Activated naive CD4-positive, alpha-beta T cell treated with anti-CD3 and anti-CD28 coated beads for 36 hours (primary cell): ENCODE data around the gene TMEM145. TPM values are rescaled to one million over a fixed set of nuclear protein-coding genes. Genes with fewer than 3 reads are reported as not detected.
A peak's percentile ranks its signal among the peaks of the same experiment; 100 is the strongest.
"Not testable (repeated sequence)": the region's sequence is repeated elsewhere in the genome, so short reads cannot be mapped to it uniquely, and the experiment has no call there.

Source experiments
- CTCF ChIA-PET: fragments of 350-600 bp; sonication (Branson Sonifier 250); formaldehyde crosslinking; loops from one replicate; lab custom pipeline; 2021; ENCODE audit warnings: antibody characterized with exemption; lab: Charles Lee
- DNase-seq: peaks from one replicate; pipeline ENCODE4 v3.0.0-alpha.2; 2020
- H3K27ac Mint-ChIP-seq: one replicate; pipeline ENCODE4 v1.8.0; 2021; ENCODE audit warnings: mild to moderate bottlenecking, mixed read lengths
- H3K27me3 Mint-ChIP-seq: one replicate; pipeline ENCODE4 v1.8.0; 2021; ENCODE audit warnings: low read depth, mixed read lengths
- H3K36me3 Mint-ChIP-seq: one replicate; pipeline ENCODE4 v1.8.0; 2021; ENCODE audit warnings: low read depth, mixed read lengths
- H3K4me1 Mint-ChIP-seq: one replicate; pipeline ENCODE4 v1.8.0; 2021; ENCODE audit warnings: low read depth, mixed read lengths
- H3K4me3 Mint-ChIP-seq: one replicate; pipeline ENCODE4 v1.8.0; 2021; ENCODE audit warnings: mild to moderate bottlenecking, moderate library complexity, mixed read lengths
- H3K9me3 Mint-ChIP-seq: one replicate; pipeline ENCODE4 v1.8.0; 2021; ENCODE audit warnings: mixed read lengths
- intact Hi-C: fragments of 100-400 bp; cut with micrococcal nuclease; formaldehyde crosslinking; loops from one replicate; pipeline ENCODE4 v1.15.1; 2023
- total RNA-seq, 2 experiments: library from RNA; stranded (reverse); gene quantifications; one replicate each; pipeline ENCODE4 v1.2.3, GENCODE V29; 2021

TMEM145 gene
- not detected for total RNA-seq

DNA sequence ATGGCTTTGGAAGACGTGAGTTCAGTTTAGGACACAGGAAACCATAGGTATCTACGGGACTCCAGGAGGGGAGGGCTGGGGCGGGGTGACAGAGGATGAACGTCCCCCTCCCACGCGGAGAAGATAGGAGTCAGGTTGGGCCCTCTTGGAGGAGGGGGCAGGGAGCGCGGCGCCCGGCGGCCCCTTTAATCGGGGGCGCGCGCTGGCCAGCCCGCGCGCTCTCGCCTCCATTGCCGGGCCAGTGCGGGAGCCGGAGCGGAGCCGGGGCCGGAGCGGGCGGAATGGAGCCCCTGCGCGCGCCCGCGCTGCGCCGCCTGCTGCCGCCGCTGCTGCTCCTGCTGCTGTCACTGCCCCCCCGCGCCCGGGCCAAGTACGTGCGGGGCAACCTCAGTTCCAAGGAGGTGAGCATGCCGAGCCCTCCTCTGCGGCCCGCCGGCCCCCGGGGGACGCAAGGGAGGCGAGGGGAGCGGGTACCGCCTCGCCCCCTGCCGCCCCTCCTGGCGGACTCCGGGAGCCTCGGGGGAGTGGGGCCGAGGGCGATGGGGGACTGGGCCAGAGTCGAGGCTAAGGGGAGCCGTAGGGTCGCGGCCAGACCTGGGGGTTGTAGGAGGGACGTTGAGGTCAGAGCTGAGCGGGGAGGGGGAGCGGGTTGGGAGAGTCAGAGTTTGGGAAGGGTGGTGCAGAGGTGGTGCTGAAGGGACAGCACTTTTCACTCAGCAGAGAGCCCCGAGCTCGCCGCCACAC, at the start of gene TMEM145:
TMEM145 (plus strand) TSS at position 214 of the 744 bp plus-strand sequence; CDS start at position 282, 68 bp downstream.
- peak; percentile 46 for DNase-seq
- H3K4me3 Mint-ChIP-seq, result peak within 1 kb of the TSS; percentile 56
- no peaks in the 10 kb centered on the region for H3K36me3 Mint-ChIP-seq
- intact Hi-C loops, result no loop called here
- no peaks in the 10 kb centered on the region for H3K9me3 Mint-ChIP-seq
- CTCF ChIA-PET, result no interaction called here
- H3K27me3 Mint-ChIP-seq, result peaks cover 24% of the 10 kb centered on the region
- no peak within 1 kb of the TSS for H3K27ac Mint-ChIP-seq
- peaks cover 9% of the 10 kb centered on the region for H3K4me1 Mint-ChIP-seq

DNA sequence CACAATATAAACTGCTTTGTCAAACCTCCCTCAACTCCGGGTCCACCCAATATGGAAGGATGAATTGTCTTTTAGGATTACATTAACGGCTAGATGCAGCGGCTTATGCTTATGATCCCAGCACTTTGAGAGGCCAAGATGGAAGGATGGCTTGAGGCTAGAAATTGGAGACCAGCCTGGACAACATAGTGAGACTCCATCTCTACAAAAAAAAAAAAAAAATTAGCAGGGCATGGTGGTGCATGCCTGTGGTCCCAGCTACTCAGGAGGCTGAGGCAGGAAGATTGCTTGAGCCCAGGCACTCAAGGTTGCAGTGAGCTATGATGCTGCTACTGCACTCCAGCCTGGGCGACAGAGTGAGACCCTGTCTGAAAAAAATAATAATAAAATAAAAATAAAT, 47.0 kb upstream of the TMEM145 start:
- CTCF ChIA-PET, H3K27me3 Mint-ChIP-seq, H3K27ac Mint-ChIP-seq, DNase-seq, H3K36me3 Mint-ChIP-seq, H3K9me3 Mint-ChIP-seq, H3K4me3 Mint-ChIP-seq, intact Hi-C loops: not testable (repeated sequence)
- peaks cover 22% of the 10 kb centered on the region for H3K4me1 Mint-ChIP-seq

DNA sequence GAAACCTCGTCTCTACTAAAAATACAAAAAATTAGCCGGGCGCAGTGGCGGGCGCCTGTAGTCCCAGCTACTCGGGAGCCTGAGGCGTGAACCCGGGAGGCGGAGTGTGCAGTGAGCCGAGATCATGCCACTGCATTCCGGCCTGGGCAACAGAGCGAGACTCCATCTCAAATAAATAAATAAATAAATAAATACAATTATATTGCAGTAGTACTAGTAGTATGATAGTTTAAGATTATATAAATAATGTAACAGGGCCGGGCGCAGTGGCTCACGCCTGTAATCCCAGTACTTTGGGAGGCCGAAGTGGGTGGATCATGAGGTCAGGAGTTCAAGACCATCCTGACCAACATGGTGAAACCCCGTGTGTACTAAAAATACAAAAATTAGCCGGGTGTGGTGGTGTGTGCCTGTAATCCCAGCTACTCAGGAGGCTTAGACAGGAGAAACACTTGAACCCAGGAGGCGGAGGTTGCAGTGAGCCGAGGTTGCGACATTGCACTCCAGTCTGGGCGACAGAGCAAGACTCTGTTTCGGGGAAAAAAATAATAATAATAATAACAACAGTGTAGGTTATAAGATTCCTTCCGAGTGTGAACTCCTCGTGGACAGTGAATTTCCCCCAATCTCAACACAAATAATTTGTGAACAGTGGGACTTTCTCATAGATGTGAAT, 46.0 kb upstream of the TMEM145 start:
- intact Hi-C loops, H3K27me3 Mint-ChIP-seq, H3K9me3 Mint-ChIP-seq, H3K27ac Mint-ChIP-seq, DNase-seq, H3K4me3 Mint-ChIP-seq, H3K36me3 Mint-ChIP-seq: not testable (repeated sequence)
- H3K4me1 Mint-ChIP-seq, result peaks cover 28% of the 10 kb centered on the region
- CTCF ChIA-PET, result interaction anchor here (0.9 kb wide), 1 partner anchor 12 kb away, joined by 3 read pairs; no protein-coding TSS in a partner anchor

DNA sequence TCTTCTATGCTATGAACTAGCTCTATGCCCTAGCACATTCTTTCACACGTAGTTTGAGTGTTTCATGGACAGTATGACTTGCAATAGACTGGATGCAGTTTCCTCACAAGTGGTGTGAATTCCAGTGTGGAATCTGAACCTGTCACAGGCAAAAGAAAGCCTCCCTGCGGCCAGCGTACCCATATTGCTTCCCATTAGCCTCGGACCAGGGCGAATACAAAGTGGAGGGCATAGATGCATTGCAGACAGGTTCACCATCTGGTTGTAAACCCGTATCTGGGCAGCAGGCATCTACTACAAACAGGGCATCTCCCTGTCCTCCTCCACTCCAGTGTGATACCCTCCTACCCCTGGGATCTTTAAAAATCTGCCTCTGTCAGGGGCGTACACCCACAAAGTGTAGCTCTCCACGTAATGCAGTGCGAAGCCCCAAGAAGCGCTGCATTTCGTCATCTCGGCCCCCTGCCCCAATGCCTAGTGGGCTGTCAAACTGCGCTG, 45.4 kb upstream of the TMEM145 start:
- no peaks in the 10 kb centered on the region for H3K27me3 Mint-ChIP-seq
- H3K27ac Mint-ChIP-seq, result no peak overlapping the region
- no peak for DNase-seq
- no peaks in the 10 kb centered on the region for H3K9me3 Mint-ChIP-seq
- peaks cover 7% of the 10 kb centered on the region for H3K36me3 Mint-ChIP-seq
- CTCF ChIA-PET, result interaction anchor here (0.9 kb wide), 1 partner anchor 11 kb away, joined by 3 read pairs; no protein-coding TSS in a partner anchor
- H3K4me3 Mint-ChIP-seq, result no peak overlapping the region
- peaks cover 28% of the 10 kb centered on the region for H3K4me1 Mint-ChIP-seq
- intact Hi-C loops, result loop anchor here (1.0 kb wide), 10 partner anchors 12 to 408 kb away; partner anchors contain the start of genes DEDD2, ERF, MEGF8 and PAFAH1B3

DNA sequence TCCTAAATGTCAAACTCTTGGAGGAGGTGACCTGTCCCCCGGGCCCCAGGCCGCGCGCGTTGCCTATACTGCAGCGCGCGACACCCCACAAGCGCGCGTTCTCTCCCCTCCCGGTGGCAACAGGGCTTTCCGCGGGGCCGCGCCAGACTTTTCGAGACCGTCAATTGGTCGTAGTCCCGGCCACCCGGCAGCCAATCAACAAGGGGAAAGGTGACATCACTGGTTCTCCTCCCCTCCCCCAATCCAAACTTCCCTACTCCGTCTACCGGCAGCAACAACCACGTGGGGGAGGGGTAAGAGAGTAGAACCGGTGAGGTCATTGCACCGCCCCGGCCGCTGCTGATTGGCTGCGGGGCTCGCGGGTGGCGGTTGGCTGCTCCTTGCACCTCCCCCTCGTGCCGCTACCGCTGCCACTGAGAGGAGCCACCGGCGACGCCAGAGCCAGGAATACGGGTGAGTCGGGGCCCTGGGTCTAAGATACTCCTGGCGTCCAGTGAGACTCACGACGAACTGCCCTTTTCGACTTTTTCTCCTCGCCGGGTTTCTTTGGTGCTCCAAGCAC, 44.9 kb upstream of the TMEM145 start:
- intact Hi-C loops, result loop anchor here (1.0 kb wide), 10 partner anchors 13 to 409 kb away; partner anchors contain the start of genes DEDD2, ERF, MEGF8 and PAFAH1B3
- CTCF ChIA-PET, result interaction anchor here (0.9 kb wide), 1 partner anchor 11 kb away, joined by 3 read pairs; no protein-coding TSS in a partner anchor
- Mint-ChIP-seq H3K36me3 (peaks cover 7% of the 10 kb centered on the region), H3K4me3 (no peak overlapping the region), H3K4me1 (peaks cover 28% of the 10 kb centered on the region), H3K27me3 (no peaks in the 10 kb centered on the region), H3K27ac (no peak overlapping the region), H3K9me3 (no peaks in the 10 kb centered on the region)
- peak; percentile 100 for DNase-seq

DNA sequence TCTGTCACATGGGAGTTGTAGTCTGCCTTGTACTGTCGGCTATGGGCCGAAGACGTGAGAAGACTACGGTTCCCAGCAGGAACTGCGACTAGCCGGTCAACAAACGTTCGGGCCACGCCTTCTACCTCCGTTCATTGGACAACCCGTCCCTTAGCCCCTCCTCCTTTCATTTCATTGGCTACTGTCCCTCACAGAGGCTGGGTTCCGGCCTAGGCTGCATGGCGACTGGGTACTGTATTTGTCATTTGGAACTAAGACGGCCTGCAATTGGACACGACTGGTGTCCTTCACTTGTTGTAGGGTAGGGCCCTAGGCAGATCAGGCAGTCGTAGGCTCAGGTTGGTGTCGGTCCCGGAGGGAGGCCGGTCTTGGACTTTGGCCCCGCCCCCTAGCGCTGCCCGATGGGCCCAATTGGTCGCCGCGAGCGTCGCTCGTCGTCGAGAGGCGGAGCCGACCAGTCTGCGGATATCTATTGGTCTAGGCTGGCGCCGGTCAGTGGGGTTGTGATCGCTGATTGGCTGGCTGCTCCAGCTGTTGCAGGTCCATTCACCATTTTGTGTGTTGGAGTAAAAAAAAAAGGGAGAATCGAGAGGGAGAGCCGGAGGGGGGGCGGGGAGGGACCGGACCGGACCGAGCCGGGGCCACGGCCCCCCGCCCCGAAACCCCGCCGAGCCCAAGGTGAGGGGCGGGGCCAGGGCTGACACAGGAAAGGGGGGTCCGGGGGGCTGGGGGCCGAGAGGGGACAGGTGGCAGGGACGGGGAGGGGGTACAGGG, 44.2 kb upstream of the TMEM145 start, which contains the start of gene CIC:
CIC (plus strand) TSS at position 549 of the 774 bp plus-strand sequence. CDS start 2,532 bp downstream, outside the sequence.
- DNase-seq, result peak; percentile 100
- intact Hi-C loops, result loop anchor here (1.0 kb wide), 10 partner anchors 14 to 410 kb away; partner anchors contain the start of genes DEDD2, ERF, MEGF8 and PAFAH1B3
- Mint-ChIP-seq H3K4me1 (peaks cover 30% of the 10 kb centered on the region), H3K4me3 (no peak within 1 kb of the TSS), H3K9me3 (no peaks in the 10 kb centered on the region), H3K27ac (peak within 1 kb of the TSS; percentile 99), H3K36me3 (peaks cover 10% of the 10 kb centered on the region), H3K27me3 (no peaks in the 10 kb centered on the region)
- CTCF ChIA-PET, result interaction anchor here (2.6 kb wide), 1 partner anchor 10 kb away, joined by 27 read pairs; no protein-coding TSS in a partner anchor

DNA sequence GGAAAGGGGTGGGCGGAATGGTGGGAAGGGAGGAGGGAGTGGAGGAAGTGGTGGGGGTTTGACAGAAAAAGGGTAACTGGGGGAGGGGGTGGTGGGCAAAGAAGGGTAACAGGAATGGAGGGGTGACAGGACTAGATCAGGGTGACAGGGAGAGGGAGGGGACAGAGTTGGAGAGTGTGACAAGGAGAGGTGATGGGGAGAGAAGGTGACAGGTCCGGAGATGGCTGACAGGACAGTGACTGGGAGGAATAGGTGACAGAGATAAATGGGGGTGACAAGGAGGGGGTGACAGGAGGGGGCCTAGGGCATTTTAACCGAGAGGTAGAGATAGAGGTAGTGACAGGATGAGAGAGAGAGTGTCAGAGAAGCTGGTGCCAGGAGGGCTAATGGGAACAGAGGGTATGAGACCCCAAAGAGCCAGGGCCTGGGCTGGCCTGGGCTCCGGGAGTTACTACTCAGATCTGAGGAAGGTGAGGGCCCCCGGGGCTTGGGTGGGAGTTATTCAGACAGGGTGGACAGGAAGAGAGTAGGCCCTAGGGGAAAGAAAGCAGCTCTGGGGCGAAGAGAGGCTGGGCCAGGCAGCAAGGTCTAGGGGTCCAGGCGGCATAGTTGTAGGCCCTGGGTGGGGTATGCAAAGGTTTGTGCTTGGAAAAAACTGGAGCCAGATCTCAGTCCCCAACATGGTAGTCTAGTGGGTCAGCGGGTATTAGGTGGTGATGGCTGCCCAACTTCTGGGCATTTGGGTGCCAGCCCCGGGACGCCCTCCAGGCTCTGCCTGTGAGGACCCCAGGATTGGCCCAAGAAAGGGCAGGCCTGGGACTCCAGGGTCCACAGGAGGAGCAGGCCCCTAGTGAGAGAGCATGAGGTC, 43.4 kb upstream of the TMEM145 start:
- Mint-ChIP-seq H3K4me3 (no peak overlapping the region), H3K27me3 (no peaks in the 10 kb centered on the region), H3K27ac (peak overlapping the region; percentile 99), H3K36me3 (peaks cover 10% of the 10 kb centered on the region), H3K4me1 (peaks cover 32% of the 10 kb centered on the region), H3K9me3 (no peaks in the 10 kb centered on the region)
- CTCF ChIA-PET, result interaction anchor here (1.4 to 2.6 kb wide), 3 partner anchors 10 to 161 kb away, joined by 4 to 27 read pairs (median 7); partner anchors contain the start of gene GSK3A
- intact Hi-C loops, result no loop called here
- peak; percentile 40 for DNase-seq

DNA sequence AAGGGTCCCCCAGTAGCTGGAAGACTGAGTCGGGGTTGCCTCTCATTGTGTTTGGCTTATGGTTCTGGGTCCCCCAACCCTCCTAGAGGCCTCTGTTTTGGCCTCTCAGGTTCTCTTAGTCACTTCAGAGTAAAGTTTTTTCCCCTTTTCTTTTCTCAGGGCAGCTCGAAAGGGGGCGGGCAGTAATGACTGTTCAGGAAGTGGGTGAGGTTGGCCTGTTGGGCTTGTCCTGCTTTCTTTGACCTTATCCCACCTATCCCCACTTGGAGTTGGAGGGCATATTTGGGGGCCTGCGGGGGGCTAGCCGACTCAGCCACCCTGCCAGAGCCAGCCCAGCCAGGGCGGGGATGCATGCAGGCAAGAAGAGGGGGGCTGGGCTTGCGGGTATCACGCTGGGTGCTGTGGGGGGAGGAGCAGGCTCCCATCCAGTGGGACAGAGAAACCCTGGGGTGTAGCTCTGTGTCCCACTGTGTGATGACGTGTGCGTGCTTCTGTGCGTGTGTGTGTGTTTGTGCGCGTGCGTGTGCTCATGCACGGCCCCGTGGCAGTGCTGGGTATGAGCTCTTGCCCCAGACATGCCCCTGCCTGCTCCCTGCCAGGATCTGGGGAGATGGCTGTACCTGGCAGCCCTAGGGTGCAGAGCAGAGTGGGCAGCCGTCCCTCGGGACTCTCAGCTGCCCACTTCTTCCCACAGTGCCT, 42.6 kb upstream of the TMEM145 start:
- Mint-ChIP-seq H3K4me1 (peaks cover 38% of the 10 kb centered on the region), H3K27ac (peak overlapping the region; percentile 99), H3K9me3 (no peaks in the 10 kb centered on the region), H3K4me3 (no peak overlapping the region), H3K36me3 (peaks cover 12% of the 10 kb centered on the region), H3K27me3 (no peaks in the 10 kb centered on the region)
- intact Hi-C loops, result no loop called here
- peak; percentile 80 for DNase-seq
- CTCF ChIA-PET, result interaction anchor here (1.1 to 2.6 kb wide), 4 partner anchors 9 to 162 kb away, joined by 3 to 27 read pairs (median 6); partner anchors contain the start of gene GSK3A

DNA sequence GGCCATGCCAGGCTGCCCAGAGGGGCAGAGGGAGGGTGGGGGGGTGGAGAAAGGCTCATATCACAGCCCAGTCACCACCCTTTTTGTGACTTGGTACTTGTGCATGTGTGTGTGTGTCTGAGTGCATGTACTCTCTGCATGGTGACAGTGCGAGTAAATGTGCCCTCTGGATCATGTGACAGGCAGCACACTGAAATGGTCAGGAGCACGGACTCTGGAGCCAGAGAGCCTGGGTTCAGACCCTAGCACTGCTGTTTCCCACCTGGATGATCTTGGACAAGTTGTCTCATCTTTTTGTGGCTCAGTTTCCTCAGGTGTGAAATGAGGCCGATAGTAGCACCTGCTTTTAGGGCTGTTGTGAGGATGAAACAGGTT, 42.1 kb upstream of the TMEM145 start:
- Mint-ChIP-seq H3K4me3 (no peak overlapping the region), H3K27me3 (no peaks in the 10 kb centered on the region), H3K4me1 (peaks cover 42% of the 10 kb centered on the region), H3K36me3 (peaks cover 13% of the 10 kb centered on the region), H3K9me3 (no peaks in the 10 kb centered on the region), H3K27ac (peak overlapping the region; percentile 99)
- CTCF ChIA-PET, result interaction anchor here (1.1 to 2.6 kb wide), 4 partner anchors 8 to 162 kb away, joined by 3 to 27 read pairs (median 6); partner anchors contain the start of gene GSK3A
- intact Hi-C loops, result no loop called here
- DNase-seq, result no peak

DNA sequence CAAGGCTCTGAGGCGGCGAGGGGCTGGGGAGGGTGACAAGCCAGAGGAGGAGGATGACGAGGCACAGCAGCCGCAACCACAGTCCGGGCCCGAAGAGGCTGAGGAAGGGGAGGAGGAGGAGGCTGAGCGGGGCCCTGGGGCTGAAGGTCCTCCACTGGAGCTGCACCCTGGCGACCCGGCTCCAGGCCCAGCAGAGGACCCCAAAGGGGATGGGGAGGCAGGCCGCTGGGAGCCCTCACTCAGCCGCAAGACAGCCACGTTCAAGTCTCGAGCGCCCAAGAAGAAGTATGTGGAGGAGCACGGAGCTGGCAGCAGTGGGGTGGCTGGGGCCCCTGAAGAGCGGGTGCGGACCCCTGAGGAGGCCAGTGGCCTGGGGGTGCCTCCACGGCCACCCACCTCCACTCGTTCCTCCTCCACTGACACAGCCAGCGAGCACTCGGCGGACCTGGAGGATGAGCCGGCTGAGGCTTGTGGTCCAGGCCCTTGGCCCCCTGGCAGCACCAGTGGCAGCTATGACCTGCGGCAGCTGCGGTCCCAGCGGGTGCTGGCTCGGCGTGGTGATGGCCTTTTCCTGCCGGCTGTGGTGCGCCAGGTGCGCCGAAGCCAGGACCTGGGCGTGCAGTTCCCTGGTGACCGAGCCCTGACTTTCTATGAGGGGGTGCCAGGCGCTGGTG, 41.1 kb upstream of the TMEM145 start:
- Mint-ChIP-seq H3K27me3 (no peaks in the 10 kb centered on the region), H3K36me3 (peaks cover 14% of the 10 kb centered on the region), H3K4me1 (peaks cover 52% of the 10 kb centered on the region), H3K4me3 (no peak overlapping the region), H3K27ac (peak overlapping the region; percentile 99), H3K9me3 (no peaks in the 10 kb centered on the region)
- CTCF ChIA-PET, result interaction anchor here (1.1 to 2.6 kb wide), 2 partner anchors 7 to 21 kb away, joined by 3 to 27 read pairs; no protein-coding TSS in a partner anchor
- DNase-seq, result no peak
- intact Hi-C loops, result no loop called here
